ENCODE data around the gene BRCA1.
"Not testable (repeated sequence)": the region's sequence is repeated elsewhere in the genome, so short reads cannot be mapped to it uniquely, and the experiment has no call there.

BRCA1 gene

GRCh38 chr17:43155666-43156065 is 30.5 kb upstream of the BRCA1 start:
- peaks cover 9% of the 10 kb centered on the region; the same call in 1 of the 2 replicates for H3K9me3 ChIP-seq (ENCODE audit: insufficient read depth, low read length)
- no peak overlapping the region for H3K4me3 ChIP-seq (ENCODE audit: insufficient read length, low read depth)
- no peaks in the 10 kb centered on the region for H3K4me1 ChIP-seq (ENCODE audit: insufficient read depth, insufficient read length)
- H3K9ac ChIP-seq (ENCODE audit: insufficient read length, low read depth), result no peak overlapping the region
- no peak for TF ChIP-seq YY1 (IDR thresholded peaks at IDR 0.05; ENCODE audit: insufficient read depth, insufficient read length)
- no peak for TF ChIP-seq SUZ12 (IDR thresholded peaks at IDR 0.05; ENCODE audit: extremely low read depth, insufficient read depth, insufficient read length)
- TF ChIP-seq ZNF274 (IDR thresholded peaks at IDR 0.05; ENCODE audit: low read depth, low read length), result no peak
- DNase-seq (ENCODE audit: low read depth, low spot score), result no peak
- H3K27me3 ChIP-seq (ENCODE audit: insufficient read depth, insufficient read length), result no peaks in the 10 kb centered on the region
- peaks cover 16% of the 10 kb centered on the region for H3K36me3 ChIP-seq (ENCODE audit: insufficient read depth, insufficient read length, low read length)

- not testable (repeated sequence) for DNase-seq (ENCODE audit: low read depth, low spot score); H3K9ac ChIP-seq (ENCODE audit: insufficient read length, low read depth); H3K27me3 ChIP-seq (ENCODE audit: insufficient read depth, insufficient read length); H3K4me1 ChIP-seq (ENCODE audit: insufficient read depth, insufficient read length); H3K9me3 ChIP-seq (ENCODE audit: insufficient read depth, low read length); H3K4me3 ChIP-seq (ENCODE audit: insufficient read length, low read depth)
- peaks cover 12% of the 10 kb centered on the region for H3K36me3 ChIP-seq (ENCODE audit: insufficient read depth, insufficient read length, low read length)
These were observed 28.2 kb upstream of the BRCA1 start for GRCh38 chr17:43153197-43153835.

- TF ChIP-seq YY1 (IDR thresholded peaks at IDR 0.05; ENCODE audit: insufficient read depth, insufficient read length), result no peak
- TF ChIP-seq SUZ12 (IDR thresholded peaks at IDR 0.05; ENCODE audit: extremely low read depth, insufficient read depth, insufficient read length), result no peak
- TF ChIP-seq ZNF274 (IDR thresholded peaks at IDR 0.05; ENCODE audit: low read depth, low read length), result no peak
- H3K27me3 ChIP-seq (ENCODE audit: insufficient read depth, insufficient read length), result no peaks in the 10 kb centered on the region
These were observed 26.8 kb upstream of the BRCA1 start for GRCh38 chr17:43151880-43152456.

GRCh38 chr17:43146649-43147048 is 21.5 kb upstream of the BRCA1 start:
- Histone ChIP-seq H3K4me1 (ENCODE audit: insufficient read depth, insufficient read length) (peaks cover 2% of the 10 kb centered on the region), H3K9ac (ENCODE audit: insufficient read length, low read depth) (no peak overlapping the region), H3K36me3 (ENCODE audit: insufficient read depth, insufficient read length, low read length) (peaks cover 17% of the 10 kb centered on the region), H3K27me3 (ENCODE audit: insufficient read depth, insufficient read length) (no peaks in the 10 kb centered on the region), H3K9me3 (ENCODE audit: insufficient read depth, low read length) (no peaks in the 10 kb centered on the region), H3K4me3 (ENCODE audit: insufficient read length, low read depth) (no peak overlapping the region)
- TF ChIP-seq ZNF274 (IDR thresholded peaks at IDR 0.05; ENCODE audit: low read depth, low read length) (no peak), YY1 (IDR thresholded peaks at IDR 0.05; ENCODE audit: insufficient read depth, insufficient read length) (no peak), SUZ12 (IDR thresholded peaks at IDR 0.05; ENCODE audit: extremely low read depth, insufficient read depth, insufficient read length) (no peak)
- DNase-seq (ENCODE audit: low read depth, low spot score), result peak; percentile 63

More at GRCh38 chr17:43151880-43152456, 26.8 kb upstream of the BRCA1 start:
- H3K9me3 ChIP-seq (ENCODE audit: insufficient read depth, low read length), result peaks cover 9% of the 10 kb centered on the region; the same call in 1 of the 2 replicates
- DNase-seq (ENCODE audit: low read depth, low spot score), result no peak
- H3K36me3 ChIP-seq (ENCODE audit: insufficient read depth, insufficient read length, low read length), result peaks cover 12% of the 10 kb centered on the region
- no peak overlapping the region for H3K4me3 ChIP-seq (ENCODE audit: insufficient read length, low read depth)
- no peaks in the 10 kb centered on the region for H3K4me1 ChIP-seq (ENCODE audit: insufficient read depth, insufficient read length)
- H3K9ac ChIP-seq (ENCODE audit: insufficient read length, low read depth), result no peak overlapping the region

GRCh38 chr17:43143201-43143600 is 18.0 kb upstream of the BRCA1 start:
- peaks cover 2% of the 10 kb centered on the region for H3K4me1 ChIP-seq (ENCODE audit: insufficient read depth, insufficient read length)
- no peak for TF ChIP-seq SUZ12 (IDR thresholded peaks at IDR 0.05; ENCODE audit: extremely low read depth, insufficient read depth, insufficient read length)
- no peak for TF ChIP-seq ZNF274 (IDR thresholded peaks at IDR 0.05; ENCODE audit: low read depth, low read length)
- TF ChIP-seq YY1 (IDR thresholded peaks at IDR 0.05; ENCODE audit: insufficient read depth, insufficient read length), result no peak
- DNase-seq (ENCODE audit: low read depth, low spot score), result no peak
- no peak overlapping the region for H3K4me3 ChIP-seq (ENCODE audit: insufficient read length, low read depth)
- H3K36me3 ChIP-seq (ENCODE audit: insufficient read depth, insufficient read length, low read length), result peaks cover 34% of the 10 kb centered on the region
- H3K27me3 ChIP-seq (ENCODE audit: insufficient read depth, insufficient read length), result no peaks in the 10 kb centered on the region
- no peak overlapping the region for H3K9ac ChIP-seq (ENCODE audit: insufficient read length, low read depth)
- no peaks in the 10 kb centered on the region for H3K9me3 ChIP-seq (ENCODE audit: insufficient read depth, low read length)

- H3K9me3 ChIP-seq (ENCODE audit: insufficient read depth, low read length), result no peaks in the 10 kb centered on the region
- H3K4me1 ChIP-seq (ENCODE audit: insufficient read depth, insufficient read length), result peaks cover 2% of the 10 kb centered on the region
- no peak for DNase-seq (ENCODE audit: low read depth, low spot score)
- no peak overlapping the region for H3K9ac ChIP-seq (ENCODE audit: insufficient read length, low read depth)
- TF ChIP-seq YY1 (IDR thresholded peaks at IDR 0.05; ENCODE audit: insufficient read depth, insufficient read length) (no peak), ZNF274 (IDR thresholded peaks at IDR 0.05; ENCODE audit: low read depth, low read length) (no peak), SUZ12 (IDR thresholded peaks at IDR 0.05; ENCODE audit: extremely low read depth, insufficient read depth, insufficient read length) (no peak)
- peaks cover 34% of the 10 kb centered on the region for H3K36me3 ChIP-seq (ENCODE audit: insufficient read depth, insufficient read length, low read length)
- H3K4me3 ChIP-seq (ENCODE audit: insufficient read length, low read depth), result no peak overlapping the region
- H3K27me3 ChIP-seq (ENCODE audit: insufficient read depth, insufficient read length), result no peaks in the 10 kb centered on the region
These were observed 17.0 kb upstream of the BRCA1 start for GRCh38 chr17:43142153-43142552.

- no peak for TF ChIP-seq SUZ12 (IDR thresholded peaks at IDR 0.05; ENCODE audit: extremely low read depth, insufficient read depth, insufficient read length)
- no peak for TF ChIP-seq ZNF274 (IDR thresholded peaks at IDR 0.05; ENCODE audit: low read depth, low read length)
- no peak for TF ChIP-seq YY1 (IDR thresholded peaks at IDR 0.05; ENCODE audit: insufficient read depth, insufficient read length)
- H3K4me1 ChIP-seq (ENCODE audit: insufficient read depth, insufficient read length), result peaks cover 2% of the 10 kb centered on the region
- H3K9ac ChIP-seq (ENCODE audit: insufficient read length, low read depth), result no peak overlapping the region
- no peaks in the 10 kb centered on the region for H3K27me3 ChIP-seq (ENCODE audit: insufficient read depth, insufficient read length)
- no peaks in the 10 kb centered on the region for H3K9me3 ChIP-seq (ENCODE audit: insufficient read depth, low read length)
- no peak for DNase-seq (ENCODE audit: low read depth, low spot score)
- H3K4me3 ChIP-seq (ENCODE audit: insufficient read length, low read depth), result no peak overlapping the region
- H3K36me3 ChIP-seq (ENCODE audit: insufficient read depth, insufficient read length, low read length), result peaks cover 34% of the 10 kb centered on the region
These were observed 15.5 kb upstream of the BRCA1 start for GRCh38 chr17:43140396-43141332.

GRCh38 chr17:43138531-43138930 is 13.4 kb upstream of the BRCA1 start:
- H3K9me3 ChIP-seq (ENCODE audit: insufficient read depth, low read length); DNase-seq (ENCODE audit: low read depth, low spot score); H3K4me1 ChIP-seq (ENCODE audit: insufficient read depth, insufficient read length); H3K4me3 ChIP-seq (ENCODE audit: insufficient read length, low read depth); H3K27me3 ChIP-seq (ENCODE audit: insufficient read depth, insufficient read length); H3K9ac ChIP-seq (ENCODE audit: insufficient read length, low read depth): not testable (repeated sequence)
- H3K36me3 ChIP-seq (ENCODE audit: insufficient read depth, insufficient read length, low read length), result peaks cover 42% of the 10 kb centered on the region

GRCh38 chr17:43136574-43136973 is 11.4 kb upstream of the BRCA1 start:
- H3K27me3 ChIP-seq (ENCODE audit: insufficient read depth, insufficient read length); H3K4me1 ChIP-seq (ENCODE audit: insufficient read depth, insufficient read length); H3K9me3 ChIP-seq (ENCODE audit: insufficient read depth, low read length); H3K4me3 ChIP-seq (ENCODE audit: insufficient read length, low read depth); DNase-seq (ENCODE audit: low read depth, low spot score); H3K9ac ChIP-seq (ENCODE audit: insufficient read length, low read depth): not testable (repeated sequence)
- peaks cover 48% of the 10 kb centered on the region for H3K36me3 ChIP-seq (ENCODE audit: insufficient read depth, insufficient read length, low read length)
